ENCODE measurements around the gene CXorf49B.
"Not testable (repeated sequence)": the region's sequence is repeated elsewhere in the genome, so short reads cannot be mapped to it uniquely, and the experiment has no call there.

CXorf49B gene

DNA sequence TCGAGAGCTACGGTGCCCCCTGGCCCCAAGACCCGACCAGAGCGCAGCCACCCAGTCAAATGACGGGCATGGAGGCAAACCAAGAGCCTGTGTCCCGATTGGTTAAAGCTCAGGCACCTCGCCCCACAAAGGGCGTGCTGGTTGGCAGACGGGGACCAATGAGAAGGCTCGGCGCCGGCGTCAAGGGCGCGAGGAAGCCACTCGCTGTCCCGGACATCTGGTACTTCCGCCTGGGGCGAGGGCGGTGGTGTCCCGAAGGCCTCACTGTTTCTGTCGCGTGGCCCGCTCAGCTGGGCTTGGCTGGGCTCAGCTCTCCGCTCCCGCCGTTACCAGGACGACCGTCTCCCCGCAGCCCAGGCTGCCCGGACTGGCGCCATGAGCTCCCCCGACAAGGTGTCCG is at the start of gene CXorf49B:
TSS of gene CXorf49B (plus strand) at position 301 of the 400 bp plus-strand sequence. CDS start at position 376, 75 bp downstream.
- not testable (repeated sequence) for H3K36me3 ChIP-seq (ENCODE audit: control insufficient read depth, insufficient read depth, low read length); DNase-seq (ENCODE audit: extremely low read depth, insufficient read length); H3K4me3 ChIP-seq (replicated peaks; ENCODE audit: low read depth, low read length); H3K27me3 ChIP-seq (replicated peaks; ENCODE audit: control insufficient read depth, insufficient read depth, low read length)

GRCh38 chrX:71714064-71714463 is 49.1 kb upstream of the CXorf49B start:
- H3K4me3 ChIP-seq (replicated peaks; ENCODE audit: low read depth, low read length); H3K27me3 ChIP-seq (replicated peaks; ENCODE audit: control insufficient read depth, insufficient read depth, low read length); DNase-seq (ENCODE audit: extremely low read depth, insufficient read length); H3K36me3 ChIP-seq (ENCODE audit: control insufficient read depth, insufficient read depth, low read length): not testable (repeated sequence)

DNA sequence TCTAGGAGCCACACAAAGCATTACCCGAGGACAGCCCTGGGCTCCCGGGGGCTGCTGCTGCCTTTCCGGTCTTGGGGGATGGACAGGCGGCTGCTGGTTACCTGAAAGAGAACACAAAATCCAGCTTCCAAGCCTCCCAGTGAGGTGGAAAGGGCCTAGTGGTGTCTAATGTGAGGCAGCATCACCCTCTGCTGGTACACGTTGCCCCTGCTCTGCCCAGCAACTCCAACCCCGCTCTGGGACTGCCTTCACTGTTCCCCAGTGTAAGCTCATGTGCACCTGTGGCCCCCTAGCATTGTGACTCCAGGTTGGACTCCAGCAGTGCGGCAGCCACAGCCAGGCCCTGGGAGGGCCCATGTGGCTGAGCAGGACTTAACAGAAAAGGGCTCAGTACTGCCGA is 47.6 kb upstream of the CXorf49B start:
- not testable (repeated sequence) for DNase-seq (ENCODE audit: extremely low read depth, insufficient read length); H3K27me3 ChIP-seq (replicated peaks; ENCODE audit: control insufficient read depth, insufficient read depth, low read length); H3K4me3 ChIP-seq (replicated peaks; ENCODE audit: low read depth, low read length); H3K36me3 ChIP-seq (ENCODE audit: control insufficient read depth, insufficient read depth, low read length)

- not testable (repeated sequence) for H3K4me3 ChIP-seq (replicated peaks; ENCODE audit: low read depth, low read length); DNase-seq (ENCODE audit: extremely low read depth, insufficient read length); H3K36me3 ChIP-seq (ENCODE audit: control insufficient read depth, insufficient read depth, low read length); H3K27me3 ChIP-seq (replicated peaks; ENCODE audit: control insufficient read depth, insufficient read depth, low read length)
Observed at GRCh38 chrX:71716323-71716722, 46.8 kb upstream of the CXorf49B start.

- not testable (repeated sequence) for H3K4me3 ChIP-seq (replicated peaks; ENCODE audit: low read depth, low read length); H3K36me3 ChIP-seq (ENCODE audit: control insufficient read depth, insufficient read depth, low read length); DNase-seq (ENCODE audit: extremely low read depth, insufficient read length); H3K27me3 ChIP-seq (replicated peaks; ENCODE audit: control insufficient read depth, insufficient read depth, low read length)
Observed at GRCh38 chrX:71718185-71718584, 45.0 kb upstream of the CXorf49B start, which contains the start of gene CXorf49. TSS of gene CXorf49 (minus strand) at chrX:71718285. CDS start at chrX:71718151, 134 bp downstream.

- H3K36me3 ChIP-seq (ENCODE audit: control insufficient read depth, insufficient read depth, low read length); DNase-seq (ENCODE audit: extremely low read depth, insufficient read length); H3K27me3 ChIP-seq (replicated peaks; ENCODE audit: control insufficient read depth, insufficient read depth, low read length); H3K4me3 ChIP-seq (replicated peaks; ENCODE audit: low read depth, low read length): not testable (repeated sequence)
Observed at GRCh38 chrX:71719195-71719594, 44.0 kb upstream of the CXorf49B start.

- H3K27me3 ChIP-seq (replicated peaks; ENCODE audit: control insufficient read depth, insufficient read depth, low read length); H3K4me3 ChIP-seq (replicated peaks; ENCODE audit: low read depth, low read length); H3K36me3 ChIP-seq (ENCODE audit: control insufficient read depth, insufficient read depth, low read length); DNase-seq (ENCODE audit: extremely low read depth, insufficient read length): not testable (repeated sequence)
Observed at GRCh38 chrX:71720289-71720886, 42.8 kb upstream of the CXorf49B start.

GRCh38 chrX:71760688-71761281 is 2.4 kb upstream of the CXorf49B start:
- H3K4me3 ChIP-seq (replicated peaks; ENCODE audit: low read depth, low read length); H3K36me3 ChIP-seq (ENCODE audit: control insufficient read depth, insufficient read depth, low read length); H3K27me3 ChIP-seq (replicated peaks; ENCODE audit: control insufficient read depth, insufficient read depth, low read length); DNase-seq (ENCODE audit: extremely low read depth, insufficient read length): not testable (repeated sequence)

DNA sequence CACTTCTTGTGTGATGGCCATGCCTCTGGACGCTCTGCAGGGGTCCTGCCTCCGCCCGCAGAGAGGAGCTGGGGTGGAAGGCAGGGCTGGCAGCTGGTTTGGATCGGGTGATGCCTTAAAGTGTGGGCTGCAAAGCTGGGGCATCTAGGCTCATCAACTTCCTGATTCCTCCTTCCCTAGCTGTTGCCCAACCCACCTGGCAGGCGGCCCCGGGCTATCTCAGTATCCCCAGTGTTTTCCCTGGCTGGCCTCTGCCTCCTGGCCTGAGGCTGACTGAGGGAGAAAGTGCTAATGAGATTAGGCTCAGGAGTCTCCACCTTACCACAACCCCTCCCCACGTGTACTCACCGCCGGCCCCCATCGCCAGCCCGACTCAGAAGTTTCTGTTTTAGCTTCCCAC is 1.7 kb downstream of the CXorf49B start:
- H3K36me3 ChIP-seq (ENCODE audit: control insufficient read depth, insufficient read depth, low read length); H3K4me3 ChIP-seq (replicated peaks; ENCODE audit: low read depth, low read length); DNase-seq (ENCODE audit: extremely low read depth, insufficient read length); H3K27me3 ChIP-seq (replicated peaks; ENCODE audit: control insufficient read depth, insufficient read depth, low read length): not testable (repeated sequence)

- H3K27me3 ChIP-seq (replicated peaks; ENCODE audit: control insufficient read depth, insufficient read depth, low read length); DNase-seq (ENCODE audit: extremely low read depth, insufficient read length); H3K4me3 ChIP-seq (replicated peaks; ENCODE audit: low read depth, low read length); H3K36me3 ChIP-seq (ENCODE audit: control insufficient read depth, insufficient read depth, low read length): not testable (repeated sequence)
Observed at GRCh38 chrX:71765613-71766012, 2.5 kb downstream of the CXorf49B start.

GRCh38 chrX:71767134-71767533 is 4.0 kb downstream of the CXorf49B start:
- not testable (repeated sequence) for H3K27me3 ChIP-seq (replicated peaks; ENCODE audit: control insufficient read depth, insufficient read depth, low read length); H3K4me3 ChIP-seq (replicated peaks; ENCODE audit: low read depth, low read length); H3K36me3 ChIP-seq (ENCODE audit: control insufficient read depth, insufficient read depth, low read length); DNase-seq (ENCODE audit: extremely low read depth, insufficient read length)

GRCh38 chrX:71778322-71778721 is 15.2 kb downstream of the CXorf49B start:
- H3K36me3 ChIP-seq (ENCODE audit: control insufficient read depth, insufficient read depth, low read length); H3K4me3 ChIP-seq (replicated peaks; ENCODE audit: low read depth, low read length); H3K27me3 ChIP-seq (replicated peaks; ENCODE audit: control insufficient read depth, insufficient read depth, low read length); DNase-seq (ENCODE audit: extremely low read depth, insufficient read length): not testable (repeated sequence)

DNA sequence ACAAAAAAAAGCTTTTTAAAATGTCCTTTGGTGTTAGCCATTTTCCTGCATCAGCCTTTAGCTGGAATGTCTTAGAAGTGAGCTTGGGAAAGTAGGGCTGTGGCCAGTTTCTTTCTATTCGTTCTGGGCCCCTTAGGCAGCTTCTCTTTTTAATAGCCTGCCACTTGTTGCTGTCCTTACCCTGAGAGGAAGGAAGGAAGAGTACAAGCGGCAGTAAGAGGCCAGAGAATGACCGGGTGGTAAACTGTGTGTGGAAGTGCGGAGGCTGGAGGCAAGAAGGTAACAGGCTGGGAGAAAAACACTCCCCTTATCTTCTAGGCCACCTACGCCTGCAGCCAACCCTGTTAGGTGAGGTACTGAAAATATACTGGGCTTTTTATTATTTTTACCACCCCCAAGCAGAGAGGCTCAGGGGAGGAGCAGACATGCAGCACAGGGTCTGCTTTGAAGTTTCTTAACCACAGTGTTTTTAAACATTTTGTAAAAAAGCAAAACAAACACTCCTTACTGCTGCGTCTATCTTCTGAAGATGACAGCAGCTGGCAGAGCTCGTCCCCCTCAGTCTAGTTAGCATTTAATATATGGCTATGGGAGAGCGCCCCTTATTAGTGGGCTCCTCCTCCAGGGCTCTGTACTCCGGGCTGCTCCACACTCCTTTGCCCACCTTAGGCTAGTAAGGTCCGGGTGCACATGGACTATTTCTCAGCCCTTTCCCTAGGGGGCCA is 19.2 kb downstream of the CXorf49B start:
- not testable (repeated sequence) for H3K36me3 ChIP-seq (ENCODE audit: control insufficient read depth, insufficient read depth, low read length); H3K27me3 ChIP-seq (replicated peaks; ENCODE audit: control insufficient read depth, insufficient read depth, low read length); DNase-seq (ENCODE audit: extremely low read depth, insufficient read length); H3K4me3 ChIP-seq (replicated peaks; ENCODE audit: low read depth, low read length)

DNA sequence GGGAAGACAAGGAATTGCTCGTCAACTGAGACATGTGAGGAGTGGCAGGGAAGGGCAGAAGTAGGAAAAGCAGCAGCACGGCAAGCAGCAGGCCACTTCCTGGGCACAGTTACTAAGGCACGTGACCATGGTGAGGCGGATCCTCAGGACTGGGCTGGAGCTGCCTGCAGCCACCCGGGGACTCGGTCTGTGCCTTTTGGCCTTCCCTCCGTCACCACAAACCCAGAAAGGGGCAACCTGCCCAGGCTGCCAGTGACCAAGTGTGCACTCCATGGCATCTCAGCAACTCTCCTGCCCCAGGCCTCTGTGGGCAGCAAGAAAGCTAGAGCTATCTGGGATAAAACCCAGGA is 19.8 kb downstream of the CXorf49B start:
- H3K27me3 ChIP-seq (replicated peaks; ENCODE audit: control insufficient read depth, insufficient read depth, low read length); H3K36me3 ChIP-seq (ENCODE audit: control insufficient read depth, insufficient read depth, low read length); DNase-seq (ENCODE audit: extremely low read depth, insufficient read length): not testable (repeated sequence)

More for the DNA sequence above, 19.8 kb downstream of the CXorf49B start:
- not testable (repeated sequence) for H3K4me3 ChIP-seq (replicated peaks; ENCODE audit: low read depth, low read length)
